Muscle layer of duodenum (tissue), 2 donors: ENCODE results near the gene CHRM2.
A peak's percentile ranks its signal among the peaks of the same experiment; 100 is the strongest.

Experiments
- H3K27ac ChIP-seq: one replicate; pipeline ENCODE4 v1.7.0; 2013; ENCODE audit warnings: mild to moderate bottlenecking, low read length
- H3K27me3 ChIP-seq: one replicate; pipeline ENCODE4 v1.7.0; 2013; ENCODE audit warnings: low read depth, mild to moderate bottlenecking, control low read depth, low read length
- H3K36me3 ChIP-seq, 2 donors: one replicate each; pipeline ENCODE4 v1.7.0; 2013; ENCODE audit warnings: low read length in 2 of 2, control low read depth in 1 of 2, mild to moderate bottlenecking in 1 of 2; ENCODE audit not compliant: insufficient read depth in 2 of 2, control insufficient read depth in 1 of 2
- H3K4me1 ChIP-seq, 2 donors: one replicate each; pipeline ENCODE4 v1.7.0; 2013; ENCODE audit warnings: low read length in 2 of 2, mild to moderate bottlenecking in 2 of 2, control low read depth in 1 of 2, moderate library complexity in 1 of 2; ENCODE audit not compliant: insufficient read depth in 2 of 2, control insufficient read depth in 1 of 2
- H3K4me3 ChIP-seq, 2 donors: one replicate each; pipeline ENCODE4 v1.7.0; 2013; ENCODE audit warnings: low read length in 2 of 2, low read depth in 1 of 2, mild to moderate bottlenecking in 1 of 2
- H3K9me3 ChIP-seq, 2 donors: one replicate each; pipeline ENCODE4 v1.7.0; 2013; ENCODE audit warnings: low read length in 2 of 2, control low read depth in 1 of 2, mild to moderate bottlenecking in 1 of 2; ENCODE audit not compliant: control insufficient read depth in 1 of 2
- donor health status: healthy.

CHRM2 gene

GRCh38 chr7:137003566-137003965 lies 135.1 kb downstream of the CHRM2 start:
- H3K36me3 ChIP-seq: no peaks in the 10 kb centered on the region
- H3K27ac ChIP-seq: no peak overlapping the region
- H3K4me3 ChIP-seq: no peak overlapping the region
- no peaks in the 10 kb centered on the region for H3K9me3 ChIP-seq
- H3K27me3 ChIP-seq: no peaks in the 10 kb centered on the region
- H3K4me1 ChIP-seq: peaks cover 0 to 18% of the 10 kb centered on the region in 2 donors

GRCh38 chr7:137005873-137006272 lies 137.4 kb downstream of the CHRM2 start:
- Histone ChIP-seq H3K36me3 (no peaks in the 10 kb centered on the region), H3K9me3 (no peaks in the 10 kb centered on the region), H3K4me1 (peaks cover 0 to 18% of the 10 kb centered on the region in 2 donors), H3K4me3 (no peak overlapping the region), H3K27me3 (no peaks in the 10 kb centered on the region), H3K27ac (no peak overlapping the region)

- H3K4me3 ChIP-seq: no peak overlapping the region
- H3K27me3 ChIP-seq: no peaks in the 10 kb centered on the region
- H3K4me1 ChIP-seq: peaks cover 0 to 18% of the 10 kb centered on the region in 2 donors
- no peaks in the 10 kb centered on the region for H3K9me3 ChIP-seq
- no peak overlapping the region for H3K27ac ChIP-seq
- no peaks in the 10 kb centered on the region for H3K36me3 ChIP-seq
These were observed 137.8 kb downstream of the CHRM2 start for GRCh38 chr7:137006293-137006692.

- Histone ChIP-seq H3K9me3 (no peaks in the 10 kb centered on the region), H3K27ac (no peak overlapping the region), H3K36me3 (no peaks in the 10 kb centered on the region), H3K4me1 (peaks cover 0 to 18% of the 10 kb centered on the region in 2 donors), H3K27me3 (no peaks in the 10 kb centered on the region), H3K4me3 (no peak overlapping the region)
These were observed 138.7 kb downstream of the CHRM2 start for GRCh38 chr7:137007001-137007694.

- no peaks in the 10 kb centered on the region for H3K27me3 ChIP-seq
- no peaks in the 10 kb centered on the region for H3K9me3 ChIP-seq
- H3K4me1 ChIP-seq: peaks cover 0 to 18% of the 10 kb centered on the region in 2 donors
- no peak overlapping the region for H3K4me3 ChIP-seq
- H3K27ac ChIP-seq: no peak overlapping the region
- H3K36me3 ChIP-seq: no peaks in the 10 kb centered on the region
These were observed 141.0 kb downstream of the CHRM2 start for GRCh38 chr7:137009404-137009803.

- Histone ChIP-seq H3K9me3 (no peaks in the 10 kb centered on the region), H3K36me3 (peaks cover 0 to 5% of the 10 kb centered on the region in 2 donors), H3K27ac (no peak overlapping the region), H3K4me1 (no peaks in the 10 kb centered on the region), H3K4me3 (no peak overlapping the region), H3K27me3 (no peaks in the 10 kb centered on the region)
These were observed 146.6 kb downstream of the CHRM2 start for GRCh38 chr7:137015015-137015414.

GRCh38 chr7:137017221-137017620 lies 148.8 kb downstream of the CHRM2 start:
- no peaks in the 10 kb centered on the region for H3K9me3 ChIP-seq

GRCh38 chr7:137018468-137018867 lies 150.0 kb downstream of the CHRM2 start:
- H3K36me3 ChIP-seq: peaks cover 0 to 5% of the 10 kb centered on the region in 2 donors
- no peaks in the 10 kb centered on the region for H3K27me3 ChIP-seq
- H3K4me1 ChIP-seq: no peaks in the 10 kb centered on the region
- no peaks in the 10 kb centered on the region for H3K9me3 ChIP-seq
- no peak overlapping the region for H3K4me3 ChIP-seq
- no peak overlapping the region for H3K27ac ChIP-seq

More at GRCh38 chr7:137017221-137017620, 148.8 kb downstream of the CHRM2 start:
- Histone ChIP-seq H3K27me3 (no peaks in the 10 kb centered on the region), H3K27ac (no peak overlapping the region), H3K4me1 (no peaks in the 10 kb centered on the region), H3K4me3 (no peak overlapping the region), H3K36me3 (peaks cover 0 to 5% of the 10 kb centered on the region in 2 donors)

GRCh38 chr7:137020351-137020750 lies 151.9 kb downstream of the CHRM2 start:
- Histone ChIP-seq H3K27ac (no peak overlapping the region), H3K36me3 (peaks cover 0 to 1% of the 10 kb centered on the region in 2 donors), H3K27me3 (no peaks in the 10 kb centered on the region), H3K4me1 (no peaks in the 10 kb centered on the region), H3K4me3 (no peak overlapping the region), H3K9me3 (no peaks in the 10 kb centered on the region)

- Histone ChIP-seq H3K27ac (peak overlapping the region; percentile 6), H3K4me1 (no peaks in the 10 kb centered on the region), H3K36me3 (no peaks in the 10 kb centered on the region), H3K9me3 (no peaks in the 10 kb centered on the region), H3K4me3 (no peak overlapping the region), H3K27me3 (no peaks in the 10 kb centered on the region)
These were observed 157.2 kb downstream of the CHRM2 start for GRCh38 chr7:137025469-137026175.

- Histone ChIP-seq H3K9me3 (no peaks in the 10 kb centered on the region), H3K27ac (peak overlapping the region; percentile 6), H3K4me3 (no peak overlapping the region), H3K36me3 (no peaks in the 10 kb centered on the region), H3K4me1 (peaks cover 0 to 2% of the 10 kb centered on the region in 2 donors), H3K27me3 (no peaks in the 10 kb centered on the region)
These were observed 157.7 kb downstream of the CHRM2 start for GRCh38 chr7:137026176-137026500.
